Measurements from ENCODE around the gene MAFB.
A peak's percentile ranks its signal among the peaks of the same experiment; 100 is the strongest.
"Not testable (repeated sequence)": the region's sequence is repeated elsewhere in the genome, so short reads cannot be mapped to it uniquely, and the experiment has no call there.

The MAFB gene

DNA sequence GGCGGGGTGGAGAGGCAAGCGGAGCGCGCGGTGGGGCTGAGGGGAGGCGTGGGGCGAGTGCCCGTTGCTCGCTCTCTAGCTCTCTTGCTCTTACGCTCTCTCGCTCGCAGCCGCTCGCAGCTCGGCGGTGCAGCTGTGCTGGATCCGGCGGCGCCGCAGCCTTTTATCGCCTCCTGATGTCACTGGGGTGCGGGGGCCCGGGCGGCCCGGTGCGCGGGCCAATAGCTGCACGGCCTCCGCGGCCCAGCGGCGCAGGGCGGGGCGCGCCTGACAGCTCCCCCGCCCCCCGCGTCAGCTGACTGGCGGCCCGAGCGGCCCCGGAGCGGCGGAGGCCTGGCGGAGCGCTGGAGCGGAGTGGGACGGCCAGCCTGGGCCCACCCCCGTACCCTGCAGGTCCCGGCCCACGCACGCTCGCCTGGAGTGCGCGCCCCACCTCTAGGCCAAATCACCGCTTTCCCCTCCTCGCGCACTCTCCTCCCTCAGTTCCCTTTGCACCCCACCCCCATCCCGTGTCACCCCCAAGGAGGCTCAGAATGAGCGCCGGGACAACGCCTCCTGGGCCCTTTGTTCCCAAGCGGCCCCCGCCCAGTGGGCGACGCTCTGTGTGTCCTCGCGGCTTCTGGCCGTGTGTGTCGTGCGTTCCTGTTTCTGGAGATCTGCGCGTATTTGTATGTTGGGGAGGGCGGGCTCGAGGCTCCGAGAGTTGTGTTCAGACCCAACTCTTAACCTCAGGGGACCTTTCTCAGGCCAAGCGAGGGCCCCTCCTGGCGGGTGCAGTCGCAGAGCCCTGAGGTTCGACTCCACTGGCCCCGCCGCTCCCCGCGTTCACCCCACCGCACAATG, at the start of gene MAFB:
Gene MAFB (minus strand): TSS at position 137 of the 843 bp plus-strand sequence. CDS start 386 bp downstream, outside the sequence.
- DNase-seq: peak; percentile 81

DNA sequence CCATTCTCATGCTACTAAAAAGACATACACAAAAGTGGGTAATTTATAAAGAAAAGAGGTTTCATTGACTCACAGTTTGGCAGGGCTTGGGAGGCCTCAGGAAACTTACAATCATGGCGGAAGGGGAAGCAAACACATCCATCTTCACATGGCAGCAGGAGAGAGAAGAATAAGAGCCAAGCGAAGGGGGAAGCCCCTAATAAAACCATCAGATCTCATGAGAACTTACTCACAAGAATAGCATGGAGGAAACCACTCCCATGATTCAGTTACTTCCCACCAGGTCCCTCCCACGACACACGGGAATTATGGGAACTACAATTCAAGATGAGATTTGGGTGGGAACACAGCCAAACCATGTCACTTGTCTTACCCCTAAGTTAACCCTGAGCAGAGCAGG, 47.4 kb upstream of the MAFB start:
- not testable (repeated sequence) for DNase-seq

DNA sequence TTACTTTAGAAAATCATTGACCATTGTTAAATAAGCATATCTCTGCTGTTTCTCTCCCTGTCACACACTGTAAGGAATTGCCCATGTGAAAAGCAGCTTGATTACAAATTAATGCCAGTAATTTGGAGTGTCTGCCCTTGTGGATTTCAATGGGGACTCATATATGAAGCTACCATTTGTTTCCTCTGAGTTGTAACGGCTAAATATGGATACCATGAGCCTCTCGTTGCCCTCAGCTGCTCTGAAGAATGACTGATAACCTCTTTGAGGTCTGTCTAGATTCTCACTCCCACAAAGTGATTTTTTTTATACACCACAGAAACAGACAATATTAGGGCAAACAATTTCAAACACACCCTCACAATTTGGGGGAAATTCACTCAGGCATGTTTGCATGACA, 40.0 kb upstream of the MAFB start:
- DNase-seq: no peak

DNA sequence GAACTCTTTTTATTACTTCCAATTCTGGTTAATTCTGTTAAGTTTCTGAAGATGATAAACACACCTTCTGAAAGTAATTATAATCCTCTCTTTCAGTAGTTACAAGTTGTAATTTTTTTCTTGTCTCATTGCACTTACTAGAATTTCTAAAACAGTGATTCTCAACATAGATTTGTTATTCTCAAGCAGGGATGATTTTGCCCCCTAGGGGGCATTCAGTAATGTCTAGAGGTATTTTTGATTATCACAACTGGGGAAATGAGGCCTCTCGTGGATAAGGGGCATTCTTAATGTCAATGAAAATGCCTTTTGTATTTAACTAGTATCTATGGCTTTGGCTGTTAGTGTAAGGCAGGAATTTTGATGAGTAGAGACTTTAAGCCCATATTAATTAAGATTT, 39.4 kb upstream of the MAFB start:
- no peak for DNase-seq

DNA sequence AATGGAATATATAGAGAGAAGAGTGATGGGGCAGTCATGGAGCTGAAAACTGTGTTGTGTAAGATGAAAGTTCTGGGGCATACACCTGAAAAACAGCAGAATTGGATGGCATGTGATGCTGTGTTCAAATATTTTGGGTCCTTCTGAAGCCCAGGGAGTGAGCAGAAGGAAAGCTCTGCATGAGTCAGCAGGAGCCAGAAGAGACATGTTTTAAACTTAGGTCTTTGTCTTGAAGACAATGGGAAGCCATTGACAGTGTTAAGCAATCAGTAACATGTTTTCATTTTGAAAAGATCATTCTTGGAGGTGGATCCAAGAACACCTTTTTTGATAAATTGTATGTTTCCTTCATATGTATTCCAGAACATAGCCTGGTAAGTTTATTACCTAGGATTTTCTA, 38.9 kb upstream of the MAFB start:
- no peak for DNase-seq

DNA sequence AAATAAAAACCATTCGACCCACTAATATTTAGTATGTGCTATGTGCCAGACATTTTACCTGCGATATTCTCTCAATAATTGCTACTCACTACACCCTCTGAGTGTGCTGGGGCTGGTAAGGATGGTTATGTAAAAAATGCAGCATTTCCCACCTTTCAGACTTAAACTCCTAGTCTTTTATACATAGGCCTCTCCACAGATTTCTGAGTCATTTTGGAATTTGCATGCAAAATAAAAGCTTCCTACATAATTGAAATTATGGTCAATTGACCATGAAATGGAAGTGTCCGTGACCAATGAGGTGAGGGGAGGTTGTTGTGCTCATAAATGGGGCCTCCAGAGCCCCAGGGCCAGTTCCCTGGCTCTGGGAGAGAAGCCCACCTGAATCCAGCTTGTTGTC, 37.7 kb upstream of the MAFB start:
- DNase-seq: no peak

DNA sequence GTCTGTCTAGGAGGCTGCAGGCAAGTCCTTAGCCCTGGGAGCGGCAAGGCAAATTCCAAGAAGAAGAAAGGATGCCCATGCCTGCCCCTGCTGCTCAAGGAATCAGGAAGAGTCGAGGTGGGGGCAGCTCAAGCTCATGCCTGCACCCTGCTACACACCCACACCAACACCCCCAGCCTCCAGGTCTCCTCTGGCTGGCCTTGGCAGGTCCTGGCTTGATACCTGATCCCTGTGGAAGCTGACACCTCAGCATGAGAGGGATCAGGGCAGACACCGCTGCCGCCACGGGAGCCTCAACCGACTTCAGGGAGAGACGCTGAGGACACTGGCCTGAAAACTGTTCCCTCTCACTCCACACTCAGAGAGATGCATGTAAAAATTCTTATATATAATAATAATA, 35.5 kb upstream of the MAFB start:
- no peak for DNase-seq

DNA sequence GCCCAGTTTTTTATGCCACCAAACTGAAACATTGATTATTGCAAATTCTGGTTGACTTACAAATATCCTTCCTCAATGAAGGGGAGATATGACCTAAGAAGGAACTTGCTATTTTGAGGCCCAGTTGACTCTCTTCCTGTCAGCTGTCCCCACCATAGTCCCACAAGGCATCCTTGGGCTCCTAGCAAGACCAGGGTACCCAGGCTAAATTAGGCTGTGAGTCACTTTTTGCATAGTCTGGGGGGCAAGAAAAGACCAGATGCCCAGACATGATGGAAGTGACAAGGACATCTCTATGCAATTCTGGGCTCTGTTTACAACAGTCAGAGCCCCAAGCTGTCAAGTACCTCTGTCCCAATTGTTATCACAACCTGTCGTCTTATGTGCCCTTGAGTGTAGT, 31.8 kb upstream of the MAFB start:
- no peak for DNase-seq

DNA sequence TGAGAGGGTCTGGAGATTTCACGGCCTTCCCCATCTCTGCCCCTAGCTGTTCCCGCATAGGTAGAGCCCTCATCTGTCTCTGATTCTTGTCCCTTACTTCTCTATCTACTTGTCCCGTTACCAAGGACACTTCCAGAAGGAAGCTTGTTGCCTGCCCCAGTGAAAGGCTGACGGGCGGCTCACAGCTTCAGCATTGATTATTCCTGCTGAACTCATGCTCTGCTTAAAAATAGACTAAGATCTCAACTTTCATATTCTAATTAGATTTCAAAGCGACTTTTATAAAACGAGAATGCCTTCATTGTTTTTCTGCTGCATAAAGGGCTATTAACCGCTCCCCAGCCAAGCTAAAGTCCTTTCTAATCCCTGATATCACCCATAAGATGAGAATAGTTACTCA, 31.1 kb upstream of the MAFB start:
- no peak for DNase-seq

DNA sequence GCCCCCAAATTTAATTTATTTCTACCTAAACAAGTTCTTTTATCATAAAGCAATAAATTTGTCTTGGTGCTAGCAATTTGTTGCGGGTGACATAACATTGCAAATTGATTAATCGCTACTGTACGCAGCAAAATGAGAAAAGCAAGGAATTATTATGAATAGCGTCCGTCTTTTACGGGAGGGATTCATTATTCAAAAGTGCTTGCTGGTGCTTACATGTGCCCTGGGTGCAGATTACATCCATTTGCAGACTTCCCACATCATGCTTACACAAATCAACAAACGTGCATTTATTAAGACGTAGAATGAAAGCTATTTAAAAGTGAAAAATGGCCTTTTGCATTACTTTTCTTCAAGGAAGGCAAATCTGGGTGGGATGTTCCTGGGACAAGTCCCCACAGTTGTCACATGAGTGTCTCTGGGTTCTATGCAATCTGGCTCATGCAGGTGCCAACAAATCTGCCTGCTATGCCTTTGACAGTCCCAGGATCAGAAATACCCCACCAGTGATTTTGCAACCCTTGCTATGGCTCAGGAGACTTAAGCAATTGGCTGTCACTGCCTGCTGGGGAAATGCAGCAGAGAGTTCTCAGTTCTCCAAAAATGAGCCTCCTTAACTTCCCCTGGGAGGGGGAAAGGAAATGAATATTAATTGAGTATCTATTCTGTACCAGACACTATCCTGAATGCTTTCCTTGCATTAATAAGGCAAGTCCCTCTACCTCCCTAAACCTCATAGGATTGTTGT, 30.1 kb upstream of the MAFB start:
- DNase-seq: no peak

DNA sequence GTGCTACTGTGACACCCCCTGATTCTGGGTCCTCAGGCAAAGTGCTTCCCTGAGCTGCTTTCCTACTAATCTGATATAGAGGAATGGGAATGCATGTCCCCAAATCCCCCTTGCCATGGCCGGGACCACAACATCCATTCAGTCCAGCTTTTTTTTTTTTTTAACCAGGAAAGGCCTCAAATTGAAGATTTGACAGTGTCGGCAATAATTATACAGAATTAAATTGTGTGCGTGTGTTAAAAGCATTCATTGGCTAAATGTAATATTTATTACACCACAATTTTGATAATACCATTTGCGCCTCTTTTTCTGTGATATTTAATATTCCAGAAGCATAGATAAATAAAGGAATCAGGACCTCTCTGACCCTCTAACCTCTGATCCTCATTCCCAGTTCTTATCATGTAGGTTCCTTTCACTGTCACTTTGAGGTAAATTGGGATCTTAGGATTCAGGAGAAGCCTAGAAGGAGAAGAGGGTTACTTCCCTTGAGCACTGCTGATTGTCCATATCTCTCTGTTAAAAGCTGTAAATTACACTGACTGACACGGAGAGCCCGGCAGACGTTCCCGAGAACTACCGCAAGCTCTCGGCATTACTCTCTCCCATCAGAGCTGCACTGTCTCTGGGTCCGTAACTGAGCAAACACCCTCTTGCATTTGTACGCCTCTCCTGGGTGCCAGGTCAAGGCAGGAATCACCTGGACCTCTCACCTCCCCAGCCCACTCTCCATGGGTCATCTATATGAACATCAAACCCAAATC, 29.4 kb upstream of the MAFB start:
- no peak for DNase-seq

DNA sequence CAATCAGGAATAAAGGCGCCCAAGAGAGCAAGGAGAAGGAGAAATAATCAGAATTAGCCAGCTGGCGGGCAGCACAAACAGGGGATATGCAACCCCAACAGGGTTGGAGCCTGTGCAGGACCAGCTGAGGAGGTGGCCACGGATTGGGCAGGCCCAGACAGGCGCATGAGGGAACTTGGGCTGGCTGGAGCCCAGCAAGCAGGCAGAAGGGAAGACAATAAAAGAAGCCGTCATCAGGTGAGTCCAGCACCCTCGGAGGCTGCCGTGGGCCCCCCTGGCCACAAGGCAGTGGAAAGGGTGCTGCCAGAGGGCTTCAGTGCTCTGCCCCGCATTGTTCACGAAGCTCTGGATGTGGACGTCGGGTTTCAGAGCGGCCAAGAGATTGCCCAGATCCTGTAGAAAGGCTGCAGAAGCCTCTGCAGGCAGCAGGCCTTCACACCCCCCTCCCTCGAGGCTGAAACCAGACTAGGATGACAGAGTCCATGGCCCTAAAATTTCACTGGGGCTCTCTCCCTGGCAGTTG, 28.4 kb upstream of the MAFB start:
- no peak for DNase-seq

DNA sequence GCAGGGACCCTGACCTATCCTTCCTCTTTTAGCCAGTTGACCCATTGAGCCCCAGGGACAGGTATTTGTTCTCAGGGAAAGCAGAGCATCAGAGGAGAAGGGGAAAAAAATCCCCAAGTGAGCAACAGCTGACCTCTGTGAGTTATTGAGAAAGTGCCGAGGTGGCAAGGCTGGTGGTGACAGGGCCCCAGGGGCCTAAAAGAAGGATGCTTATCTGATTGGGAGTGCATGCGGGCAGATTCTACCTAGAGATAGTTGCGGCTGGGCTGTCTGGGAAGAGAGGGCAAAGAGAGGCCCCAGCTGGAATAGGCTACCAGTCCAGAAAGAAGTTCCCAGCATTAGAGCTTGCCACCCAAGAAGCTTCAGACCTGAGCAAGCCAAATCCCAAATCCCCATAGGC, 26.5 kb upstream of the MAFB start:
- DNase-seq: no peak

DNA sequence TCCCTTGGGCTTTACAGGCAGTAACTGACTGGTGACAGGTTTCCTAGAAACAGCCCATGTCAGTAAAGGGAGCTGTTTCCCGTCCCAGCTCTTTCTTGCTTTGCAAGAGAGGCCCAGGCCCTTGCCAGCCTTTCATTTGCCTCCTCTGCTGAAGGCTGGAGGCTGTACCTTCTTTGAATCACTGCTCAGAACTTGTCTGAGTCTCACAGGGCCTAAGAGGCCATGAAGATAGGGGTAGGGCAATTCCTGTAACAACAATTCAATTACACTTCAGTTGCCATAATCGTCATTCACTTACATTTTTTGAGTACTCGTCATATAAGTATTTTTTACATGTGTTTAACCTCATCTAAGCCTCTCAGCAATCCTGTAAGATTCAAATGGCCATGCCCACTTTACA, 25.9 kb upstream of the MAFB start:
- no peak for DNase-seq

DNA sequence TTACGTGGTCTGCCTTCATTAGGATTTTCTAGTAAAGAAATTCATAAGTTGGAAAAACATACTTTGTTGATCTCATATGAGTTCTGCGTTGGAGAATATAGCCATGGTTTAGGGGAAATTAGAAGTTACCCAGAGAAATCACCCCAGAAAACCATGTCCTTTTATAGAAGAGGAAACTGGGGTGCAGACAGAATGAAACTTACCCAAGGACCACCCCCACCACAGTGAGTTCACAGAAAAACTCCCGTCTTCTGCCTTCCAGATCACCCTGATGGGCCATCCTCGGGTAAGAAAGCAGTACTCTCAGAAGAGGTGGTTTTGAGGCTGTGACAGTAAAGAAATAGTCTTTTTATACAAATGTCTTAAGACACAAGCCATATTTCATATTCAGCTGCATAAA, 25.1 kb upstream of the MAFB start:
- DNase-seq: no peak

DNA sequence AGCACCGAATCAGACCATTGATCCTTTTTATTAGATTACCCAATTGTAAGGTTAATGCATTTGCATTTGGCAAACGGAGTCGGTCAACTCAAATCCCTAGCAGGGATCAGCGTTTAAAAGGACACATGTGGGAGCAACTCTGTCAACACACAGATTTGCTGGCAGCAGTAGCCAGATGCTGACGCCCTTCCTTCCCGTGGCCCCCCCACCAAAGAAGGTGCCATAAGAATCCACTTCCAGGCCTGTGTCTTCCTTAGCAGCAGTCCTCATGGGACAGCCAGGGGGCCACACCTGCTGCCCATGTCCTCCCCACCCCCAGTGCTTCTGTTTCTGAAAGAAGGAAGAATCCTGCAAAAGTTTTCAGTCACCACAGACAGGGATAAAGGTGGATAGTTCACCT, 24.5 kb upstream of the MAFB start:
- DNase-seq: no peak

DNA sequence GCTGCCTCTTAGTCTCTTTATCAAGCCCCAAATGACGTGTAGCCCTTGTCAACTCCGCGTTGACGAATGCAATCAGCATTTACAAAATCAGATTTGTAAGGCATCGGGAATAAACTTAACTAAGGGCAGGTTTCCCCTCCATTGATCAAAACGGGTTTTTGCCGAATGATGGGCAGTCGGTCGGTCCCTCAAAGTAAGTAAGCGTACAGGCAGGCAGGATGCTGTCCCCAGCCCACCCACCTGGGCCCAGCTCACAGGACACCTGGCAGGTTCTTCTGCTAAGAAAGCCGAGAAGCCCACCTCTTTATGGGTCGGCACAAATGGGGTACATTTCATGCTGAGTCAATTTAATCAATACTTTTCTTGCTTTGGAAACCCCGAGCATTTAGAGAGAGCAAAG, 22.0 kb upstream of the MAFB start:
- DNase-seq: no peak

DNA sequence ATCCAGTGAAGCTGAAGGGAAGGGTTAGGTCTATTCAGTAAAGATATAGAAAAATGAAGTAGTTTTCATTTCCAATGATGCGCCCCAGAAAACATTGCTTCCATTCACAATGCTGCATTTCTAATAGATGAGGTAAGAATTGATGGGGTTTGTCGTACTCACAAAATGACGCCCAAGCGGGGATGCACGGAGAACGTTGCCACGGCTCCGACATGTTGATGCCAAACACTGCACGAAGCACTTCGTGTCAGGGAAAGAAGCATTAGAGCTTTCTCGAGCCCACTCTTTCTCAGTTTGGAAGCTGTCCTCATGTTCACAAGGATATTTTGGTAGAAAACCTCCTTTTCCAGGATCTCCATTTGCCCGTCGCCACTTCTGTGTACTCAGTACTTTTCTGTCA, 21.6 kb upstream of the MAFB start:
- DNase-seq: no peak

DNA sequence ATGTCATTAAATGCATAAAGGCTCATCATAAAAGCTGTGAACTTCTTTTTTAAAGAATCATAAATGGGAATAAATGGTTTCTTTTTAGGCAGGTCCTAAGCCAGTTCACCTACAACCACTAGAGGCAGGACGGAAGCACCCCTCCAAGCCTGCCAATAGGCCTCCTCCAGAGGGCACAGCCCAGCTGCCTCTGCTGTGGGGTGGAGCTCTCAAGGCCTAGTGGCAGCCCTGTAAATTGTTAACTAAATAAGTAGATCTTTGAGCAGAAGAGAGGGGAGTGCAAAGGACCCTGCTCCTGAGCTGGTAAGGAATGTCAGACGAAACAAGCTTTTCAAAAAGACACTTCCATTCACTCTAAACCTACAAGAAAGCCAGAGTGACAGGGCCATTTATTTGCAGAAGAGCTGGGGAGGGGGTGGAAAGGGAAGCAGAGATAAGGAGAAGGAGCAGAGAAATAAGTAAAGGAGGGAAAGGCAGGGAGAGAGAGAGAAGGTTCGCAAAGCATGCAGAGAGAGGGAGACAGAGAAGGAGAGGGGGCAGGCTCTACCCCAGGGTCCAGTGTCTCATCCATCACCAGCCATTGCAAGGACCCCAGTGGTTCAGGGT, 18.0 kb upstream of the MAFB start:
- DNase-seq: no peak

DNA sequence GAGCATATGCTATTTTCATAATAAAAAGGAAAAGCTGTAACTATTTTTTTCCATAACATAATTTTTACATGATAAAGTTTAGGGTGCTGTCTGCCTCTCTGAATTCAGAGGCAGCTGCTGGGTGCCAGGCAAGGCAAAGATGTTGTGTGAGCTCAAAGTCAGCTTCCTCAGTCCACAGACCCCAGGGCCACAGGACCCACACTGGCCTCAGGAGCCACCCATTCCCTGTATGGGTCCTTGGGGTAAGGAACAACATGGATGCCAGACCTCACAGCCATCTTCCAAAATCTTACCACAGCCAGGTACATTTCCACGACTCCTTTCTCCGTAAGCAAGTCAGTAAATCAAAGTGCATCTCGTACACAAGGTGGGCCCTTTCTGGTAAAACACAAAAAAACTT, 16.4 kb upstream of the MAFB start:
- no peak for DNase-seq

DNA sequence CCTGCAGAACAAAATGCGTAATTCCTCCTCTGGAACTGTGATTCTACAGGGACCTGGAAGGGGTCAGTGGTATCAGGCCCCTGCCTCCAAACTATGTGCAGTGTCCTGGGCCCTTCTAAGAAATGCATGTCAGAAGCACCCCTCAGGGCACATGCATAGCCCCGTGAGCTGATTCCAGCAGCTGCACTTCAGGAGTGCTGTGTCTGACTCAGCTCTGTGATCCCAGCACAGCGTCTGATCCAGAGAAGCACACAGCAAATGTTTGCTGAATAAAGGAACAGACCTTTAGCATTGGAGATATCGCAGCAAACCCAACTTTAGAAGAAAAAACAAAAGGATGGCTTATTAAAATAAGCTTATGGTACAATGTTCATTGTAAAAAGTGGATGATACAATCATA, 15.8 kb upstream of the MAFB start:
- no peak for DNase-seq

DNA sequence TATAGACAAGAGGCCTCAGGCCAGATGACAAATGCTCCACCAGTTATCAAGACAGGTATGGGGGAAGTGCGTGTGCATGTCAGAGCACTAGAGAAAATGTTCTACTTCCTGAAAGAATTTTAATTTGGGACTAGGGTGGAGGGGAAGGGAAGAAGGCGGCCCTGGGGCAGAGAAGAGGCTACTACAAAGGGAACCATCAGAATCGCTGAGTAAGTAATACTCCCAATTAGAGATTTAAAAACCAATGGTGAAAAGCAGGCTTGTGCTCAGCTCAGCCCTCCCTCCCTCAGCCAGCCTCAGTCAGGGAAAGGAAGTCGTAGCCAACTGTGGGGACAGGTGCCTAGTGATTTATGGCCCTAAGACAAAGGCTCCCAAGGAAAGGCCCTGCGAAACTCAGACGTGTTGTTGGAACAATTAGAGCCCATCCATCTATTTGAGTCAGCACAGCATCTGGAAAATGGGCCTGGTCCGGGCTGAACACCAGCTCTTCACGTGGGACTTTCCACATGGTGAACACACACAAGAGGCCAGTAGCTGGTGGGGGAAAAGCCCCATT, 15.0 kb upstream of the MAFB start:
- no peak for DNase-seq

DNA sequence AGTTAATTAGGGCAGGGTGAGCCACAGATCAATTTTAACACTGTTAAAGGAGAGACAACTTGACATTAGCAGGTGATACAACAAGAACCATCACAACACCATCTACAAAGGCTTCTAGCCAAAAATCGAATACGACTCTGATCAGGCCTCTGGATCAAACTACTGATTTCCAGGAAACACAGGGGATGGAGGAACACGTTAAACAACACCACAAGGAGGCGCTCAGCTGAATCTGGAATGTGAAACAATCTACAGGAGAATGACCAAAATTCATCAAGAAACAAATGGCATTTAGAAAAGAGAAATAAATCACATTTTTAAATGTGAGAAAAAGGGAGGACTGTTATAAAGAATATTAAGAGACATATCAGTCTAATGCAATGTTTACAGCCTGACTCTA, 13.5 kb upstream of the MAFB start:
- DNase-seq: no peak
